Ovary (tissue), 9 donors: Measurements from ENCODE around the gene LNPEP. TPM values are rescaled to one million over a fixed set of nuclear protein-coding genes. Genes with fewer than 3 reads are reported as not detected.

Experiments
- DNase-seq, 5 donors: peaks; one replicate each; pipeline ENCODE4 v3.0.0-alpha.2; 2019 to 2020
- H3K27ac ChIP-seq, 2 donors: fragments of 200-600 bp; one replicate each; pipeline versions ENCODE4 v1.5.1 to v1.8.0; 2019 to 2022
- H3K27me3 ChIP-seq: fragments of 200-600 bp; one replicate; pipeline ENCODE4 v1.8.0; 2022
- H3K36me3 ChIP-seq: fragments of 200-600 bp; sonication (generic); one replicate; pipeline ENCODE4 v1.5.1; 2019
- H3K4me1 ChIP-seq: one replicate; pipeline ENCODE4 v1.8.1; 2013; ENCODE audit warnings: mild to moderate bottlenecking, moderate library complexity; ENCODE audit not compliant: insufficient read depth
- H3K4me3 ChIP-seq: fragments of 200-600 bp; sonication (generic); one replicate; pipeline ENCODE4 v1.5.1; 2017
- H3K9me3 ChIP-seq, 2 donors: fragments of 200-600 bp in 1 of 2; sonication (generic) in 1 of 2; one replicate each; pipeline versions ENCODE4 v1.5.1 to v1.8.1; 2013 to 2019; ENCODE audit warnings: mild to moderate bottlenecking in 1 of 2, moderate library complexity in 1 of 2
- EP300 ChIP-seq: sonication (generic); formaldehyde crosslinking; IDR thresholded peaks from one replicate; pipeline ENCODE4 v1.6.1; 2017; ENCODE audit warnings: antibody characterized with exemption
- POLR2A ChIP-seq: fragments of 450-650 bp; IDR thresholded peaks from one replicate; pipeline ENCODE4 v1.6.1; 2017; ENCODE audit warnings: antibody characterized with exemption, mild to moderate bottlenecking, moderate library complexity
- WGBS, 3 donors: extraction: QIAGEN DNeasy Blood & Tissue Kit in 1 of 3; methylation state at CpG; one replicate each; pipeline versions ENCODE4 v1.1.5 to v1.1.7; 2013 to 2017; 5-methylcytosine and 5-hydroxymethylcytosine counted together
- intact Hi-C, 4 donors: fragments of 100-400 bp; cut with DNase I; formaldehyde crosslinking; loops; one replicate each; pipeline versions ENCODE4 v1.11.0 to v1.15.1; 2022 to 2023
- polyA plus RNA-seq, 2 donors: library from polyadenylated mRNA; stranded (reverse); fragments of 200-250 nt in 1 of 2; fragments of 350-450 nt in 1 of 2; fragmentation: Illumina TruSeq in 1 of 2; extraction: RNeasy Lipid Tissue Mini Kit (QIAGEN cat#74804) in 1 of 2; gene quantifications; one replicate each; pipeline ENCODE4 v1.2.3, GENCODE V29; 2013 to 2014
- total RNA-seq, 7 donors: library from RNA; depleted of rRNA in 2 of 7; stranded (reverse); fragments of >200 nt in 2 of 7; fragmentation: NEBNext Ultra II Directional in 3 of 7; extraction: Animal tissue kit (Norgen Biotek cat#: 25700) in 3 of 7; gene quantifications; one replicate each; pipeline versions ENCODE4 v1.1.0 to v1.2.4, GENCODE V29; 2016 to 2023
- TF ChIP-seq, protein P1 (sequence below), 3 donors: fragments of 450-650 bp in 2 of 3; fragments of 200-600 bp in 1 of 3; IDR thresholded peaks; one replicate each; pipeline versions ENCODE4 v1.5.1 to v1.8.0; 2016 to 2022; ENCODE audit warnings: antibody characterized with exemption in 3 of 3, mild to moderate bottlenecking in 1 of 3
- donor health status: DM: no; HTN: no; CAD: no; lungs with moderate emphysema.
- donor health status: DM: no; HTN: no; CAD: no.
- donor health status: Bipolar disorder and iron deficiency.
- donor health status: DM: yes; HTN: yes; CAD: no.
- donor health status: DM: no; HTN: no; CAD: no.
- donor health status: DM: yes; HTN: yes; CAD: no.

Gene LNPEP
- total and polyA plus RNA-seq, 9 donors, result 7.6 to 45.5 (median 32.3) TPM

DNA sequence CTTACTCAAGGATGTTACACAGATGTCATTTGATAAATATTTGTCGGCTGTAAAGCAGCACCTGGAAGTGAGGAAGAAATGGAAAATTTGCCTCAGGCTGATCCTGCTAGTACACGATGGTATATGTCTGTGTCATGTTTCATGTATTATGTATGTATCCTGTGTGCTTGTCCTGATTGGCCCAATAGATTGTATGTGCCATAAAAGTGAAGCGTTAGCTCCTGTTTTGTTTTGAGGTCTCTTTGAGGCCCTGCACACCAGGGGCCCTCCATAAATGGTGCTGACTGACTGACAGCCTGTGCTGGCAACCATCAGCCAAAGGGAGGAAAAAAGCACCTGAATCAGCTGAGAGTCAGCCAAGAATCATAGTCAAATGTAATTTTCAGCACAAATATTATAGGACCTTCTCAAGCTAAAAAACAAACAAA, 11.8 kb upstream of the LNPEP start:
- no peak for DNase-seq
- Histone ChIP-seq H3K27ac (peak overlapping the region in 1 of 2 donors; percentile 70), H3K4me1 (peaks cover 10% of the 10 kb centered on the region), H3K36me3 (no peaks in the 10 kb centered on the region), H3K4me3 (no peak overlapping the region), H3K9me3 (no peaks in the 10 kb centered on the region), H3K27me3 (no peaks in the 10 kb centered on the region)
- intact Hi-C loops, result no loop called here
- no peak for TF ChIP-seq EP300
- no peak for TF ChIP-seq POLR2A
- TF ChIP-seq, protein P1, sequence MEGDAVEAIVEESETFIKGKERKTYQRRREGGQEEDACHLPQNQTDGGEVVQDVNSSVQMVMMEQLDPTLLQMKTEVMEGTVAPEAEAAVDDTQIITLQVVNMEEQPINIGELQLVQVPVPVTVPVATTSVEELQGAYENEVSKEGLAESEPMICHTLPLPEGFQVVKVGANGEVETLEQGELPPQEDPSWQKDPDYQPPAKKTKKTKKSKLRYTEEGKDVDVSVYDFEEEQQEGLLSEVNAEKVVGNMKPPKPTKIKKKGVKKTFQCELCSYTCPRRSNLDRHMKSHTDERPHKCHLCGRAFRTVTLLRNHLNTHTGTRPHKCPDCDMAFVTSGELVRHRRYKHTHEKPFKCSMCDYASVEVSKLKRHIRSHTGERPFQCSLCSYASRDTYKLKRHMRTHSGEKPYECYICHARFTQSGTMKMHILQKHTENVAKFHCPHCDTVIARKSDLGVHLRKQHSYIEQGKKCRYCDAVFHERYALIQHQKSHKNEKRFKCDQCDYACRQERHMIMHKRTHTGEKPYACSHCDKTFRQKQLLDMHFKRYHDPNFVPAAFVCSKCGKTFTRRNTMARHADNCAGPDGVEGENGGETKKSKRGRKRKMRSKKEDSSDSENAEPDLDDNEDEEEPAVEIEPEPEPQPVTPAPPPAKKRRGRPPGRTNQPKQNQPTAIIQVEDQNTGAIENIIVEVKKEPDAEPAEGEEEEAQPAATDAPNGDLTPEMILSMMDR (IDR thresholded peaks at IDR 0.05), result no peak
- 32 to 51% (median 46%) methylated on average over 3 of the region's 3 CpGs for WGBS, 3 donors

DNA sequence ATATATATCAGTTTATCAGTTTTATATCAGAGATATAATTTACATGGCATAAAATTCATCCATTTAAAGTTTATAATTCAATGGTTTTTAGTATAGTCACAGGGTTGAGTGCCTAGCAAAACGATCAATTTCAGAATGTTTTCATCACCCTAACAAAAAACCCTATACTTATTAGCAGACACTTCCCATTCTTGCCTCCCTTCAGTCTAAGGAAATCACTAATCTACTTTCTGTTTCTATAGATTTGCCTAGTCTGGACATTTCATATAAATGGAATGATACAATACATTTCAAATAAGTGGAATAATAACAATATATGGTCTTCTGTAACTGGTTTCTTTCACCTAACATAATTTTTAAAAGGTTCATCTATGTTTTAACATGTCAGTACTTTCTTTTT, 9.6 kb upstream of the LNPEP start:
- Histone ChIP-seq H3K27me3 (no peaks in the 10 kb centered on the region), H3K9me3 (no peaks in the 10 kb centered on the region), H3K4me3 (no peak overlapping the region), H3K4me1 (peaks cover 10% of the 10 kb centered on the region), H3K36me3 (no peaks in the 10 kb centered on the region), H3K27ac (no peak overlapping the region)
- intact Hi-C loops, result no loop called here
- TF ChIP-seq, protein P1 (IDR thresholded peaks at IDR 0.05), result no peak
- TF ChIP-seq POLR2A (no peak), EP300 (no peak)
- no peak for DNase-seq
- WGBS, 3 donors, result 93 to 95% (median 95%) methylated on average over 1 of the region's 1 CpG

DNA sequence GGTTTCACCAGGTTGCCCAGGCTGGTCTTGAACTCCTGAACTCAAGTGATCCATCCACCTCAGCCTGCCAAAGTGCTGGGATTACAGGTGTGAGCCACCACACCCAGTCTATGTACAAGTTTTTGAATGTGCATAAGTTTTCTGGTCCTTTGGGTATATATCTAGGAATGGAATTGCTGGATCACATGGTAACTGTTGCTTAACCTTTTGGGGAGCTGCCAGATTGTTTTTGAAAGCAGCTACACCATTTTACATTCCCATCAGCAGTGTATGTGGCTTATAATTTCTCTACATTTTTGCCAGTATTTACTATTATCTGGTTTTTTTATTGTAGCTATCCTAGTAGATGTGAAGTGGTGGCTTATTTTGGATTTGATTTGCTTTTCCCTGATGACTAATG, 8.9 kb upstream of the LNPEP start:
- H3K9me3 ChIP-seq, result no peaks in the 10 kb centered on the region
- TF ChIP-seq, protein P1 (IDR thresholded peaks at IDR 0.05), result no peak
- TF ChIP-seq POLR2A, result no peak
- no peak for TF ChIP-seq EP300
- H3K36me3 ChIP-seq, result no peaks in the 10 kb centered on the region
- intact Hi-C loops, result no loop called here
- peaks cover 10% of the 10 kb centered on the region for H3K4me1 ChIP-seq
- no peak overlapping the region for H3K4me3 ChIP-seq
- no peak for DNase-seq
- no peaks in the 10 kb centered on the region for H3K27me3 ChIP-seq
- no peak overlapping the region for H3K27ac ChIP-seq

DNA sequence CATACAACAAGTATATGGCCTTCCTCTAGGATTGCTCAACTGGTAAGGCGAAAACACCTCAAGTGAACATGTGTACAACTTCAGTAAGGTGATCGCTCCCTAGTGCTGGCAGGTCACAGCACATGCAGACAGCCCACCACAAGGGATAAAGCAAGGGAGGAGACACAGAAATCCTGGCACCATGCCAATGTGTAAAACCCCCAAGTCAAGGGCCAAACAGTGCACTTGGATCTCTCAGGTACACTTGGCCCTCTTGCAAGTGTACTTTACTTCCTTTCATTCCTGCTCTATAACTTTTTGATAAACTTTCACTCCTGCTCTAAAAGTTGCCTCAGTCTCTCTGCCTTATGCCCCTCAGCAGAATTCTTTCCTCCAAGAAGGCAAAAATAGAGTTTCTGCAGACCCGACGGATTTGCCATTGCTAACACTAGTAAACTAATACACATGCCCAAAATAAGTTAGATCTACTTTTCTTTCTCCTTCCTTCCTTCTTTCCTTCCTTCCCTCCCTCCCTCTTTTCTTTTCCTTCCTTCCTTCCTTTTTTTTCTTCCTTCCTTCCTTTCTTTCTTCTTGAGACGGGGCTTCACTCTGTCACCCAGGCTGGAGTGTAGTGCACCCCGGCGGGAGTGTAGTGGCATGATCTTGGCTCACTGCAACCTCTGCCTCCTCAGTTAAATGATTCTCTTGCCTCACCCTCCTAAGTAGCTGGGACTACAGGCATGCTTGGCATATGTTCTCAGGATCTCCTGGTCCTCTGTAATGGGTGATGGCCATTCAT, 6.8 kb upstream of the LNPEP start:
- Histone ChIP-seq H3K4me3 (no peak overlapping the region), H3K9me3 (no peaks in the 10 kb centered on the region), H3K36me3 (no peaks in the 10 kb centered on the region), H3K4me1 (peaks cover 3% of the 10 kb centered on the region), H3K27me3 (no peaks in the 10 kb centered on the region), H3K27ac (no peak overlapping the region)
- no peak for DNase-seq
- intact Hi-C loops, result no loop called here
- TF ChIP-seq, protein P1 (IDR thresholded peaks at IDR 0.05), result no peak
- TF ChIP-seq EP300, result no peak
- TF ChIP-seq POLR2A, result no peak
- 92 to 96% (median 93%) methylated on average over 7 of the region's 7 CpGs for WGBS, 3 donors
